GM18517 (cell line): ENCODE measurements around the gene PRMT3.
A peak's percentile ranks its signal among the peaks of the same experiment; 100 is the strongest.
"Not testable (repeated sequence)": the region's sequence is repeated elsewhere in the genome, so short reads cannot be mapped to it uniquely, and the experiment has no call there.

Experiments used
- ATAC-seq: cut with Tn5 transposase; IDR thresholded peaks from one replicate; pipeline ENCODE4 v1.9.1; 2021; ENCODE audit warnings: mild to moderate bottlenecking, moderate library complexity; ENCODE audit not compliant: unreplicated experiment

The PRMT3 gene

DNA sequence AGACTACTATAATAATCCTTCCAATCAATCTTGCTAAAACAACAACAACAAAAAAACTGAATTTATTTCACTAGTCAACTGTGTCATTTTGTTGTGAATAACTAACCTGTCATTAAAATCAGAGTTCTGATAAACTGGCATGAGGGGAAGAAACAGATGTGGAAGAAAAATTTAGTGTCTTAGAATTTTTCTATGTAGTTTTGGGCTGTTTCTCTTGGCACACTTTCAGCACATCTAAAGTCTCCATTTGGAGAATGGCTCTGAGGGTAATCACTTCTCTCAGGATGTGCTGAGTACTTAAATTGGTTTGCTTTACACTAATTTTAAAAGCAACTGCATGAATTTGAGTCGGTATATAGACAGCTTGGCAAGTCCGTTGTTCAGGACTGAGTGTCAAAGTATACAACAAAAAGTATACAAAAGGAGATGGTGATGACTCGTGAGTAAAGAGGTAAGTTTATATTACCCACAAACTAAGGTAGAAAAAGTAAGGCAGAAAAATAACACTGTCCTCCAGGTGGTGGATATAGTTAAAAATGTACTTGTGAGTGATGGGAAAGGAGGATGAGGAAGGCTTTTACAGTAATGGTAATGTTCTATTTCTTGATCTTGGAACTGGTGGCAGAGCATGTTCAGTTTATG is 13.8 kb upstream of the PRMT3 start:
- no peak for ATAC-seq

GRCh38 chr11:20374741-20375300 is 12.7 kb upstream of the PRMT3 start:
- ATAC-seq = no peak

GRCh38 chr11:20376162-20376730 is 11.3 kb upstream of the PRMT3 start:
- ATAC-seq = no peak

- ATAC-seq = not testable (repeated sequence)
These were observed 1.5 kb upstream of the PRMT3 start for GRCh38 chr11:20385996-20386395.

GRCh38 chr11:20388096-20389055 is 860 bp downstream of the PRMT3 start:
- peak; percentile 28 for ATAC-seq

DNA sequence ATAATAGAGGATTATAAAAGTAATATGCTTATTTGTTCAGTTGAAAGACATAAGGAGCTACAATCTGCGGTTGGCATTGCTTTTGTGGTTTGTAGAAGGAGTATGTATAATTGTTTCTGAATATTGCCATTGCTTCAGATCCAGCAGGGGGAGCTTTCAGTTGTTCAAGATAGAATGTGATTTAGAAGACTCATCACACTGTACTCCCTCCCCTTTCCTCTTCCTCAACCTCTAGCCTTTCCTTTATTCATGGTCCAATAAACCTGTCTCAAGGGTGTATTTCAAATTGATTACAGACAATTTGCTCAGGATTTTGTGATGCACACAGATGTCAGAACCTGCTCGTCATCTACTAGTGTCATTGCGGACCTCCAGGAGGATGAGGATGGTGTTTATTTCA is 9.8 kb downstream of the PRMT3 start:
- peak; percentile 85 for ATAC-seq

GRCh38 chr11:20399498-20399897 is 12.0 kb downstream of the PRMT3 start:
- no peak for ATAC-seq

GRCh38 chr11:20403059-20403458 is 15.5 kb downstream of the PRMT3 start:
- ATAC-seq = no peak

DNA sequence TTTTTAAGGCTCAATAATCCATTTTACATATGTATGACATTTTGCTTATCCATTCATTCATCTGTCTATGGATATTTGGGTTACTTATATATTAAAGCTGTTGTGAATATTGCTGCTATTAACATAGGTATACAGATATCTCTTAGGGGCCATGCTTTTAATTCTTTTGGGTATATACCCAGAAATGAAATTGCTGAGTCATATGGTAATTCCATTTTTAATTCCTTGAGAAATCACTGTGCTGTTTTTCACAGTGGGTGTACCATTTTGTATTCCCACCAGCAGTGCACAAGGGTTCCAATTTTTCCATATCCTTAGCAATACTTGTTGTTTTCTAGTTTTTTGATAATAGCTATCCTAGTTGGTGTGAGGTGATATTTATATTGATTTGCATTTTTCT is 19.0 kb downstream of the PRMT3 start:
- ATAC-seq = no peak

- no peak for ATAC-seq
These were observed 19.8 kb downstream of the PRMT3 start for GRCh38 chr11:20407344-20407743.

GRCh38 chr11:20415432-20415831 is 27.9 kb downstream of the PRMT3 start:
- no peak for ATAC-seq

DNA sequence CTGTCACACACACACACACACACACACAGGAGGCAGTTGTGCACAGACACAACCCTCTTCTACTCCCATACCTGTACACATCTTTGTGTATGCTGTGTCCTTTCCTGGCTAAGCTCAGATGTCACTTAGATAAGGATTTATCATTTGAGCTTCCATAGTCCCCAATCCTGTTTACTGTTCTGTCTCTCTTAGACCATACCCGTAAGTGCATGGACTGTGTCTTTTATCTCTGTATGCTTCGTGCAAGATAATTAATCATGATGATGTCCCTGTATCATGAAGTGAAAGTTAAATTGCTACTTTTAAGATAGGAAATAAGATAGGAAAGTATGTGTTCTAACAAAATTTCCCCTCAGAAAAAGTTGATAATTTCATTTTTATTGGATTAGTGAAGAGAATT is 30.3 kb downstream of the PRMT3 start:
- no peak for ATAC-seq

DNA sequence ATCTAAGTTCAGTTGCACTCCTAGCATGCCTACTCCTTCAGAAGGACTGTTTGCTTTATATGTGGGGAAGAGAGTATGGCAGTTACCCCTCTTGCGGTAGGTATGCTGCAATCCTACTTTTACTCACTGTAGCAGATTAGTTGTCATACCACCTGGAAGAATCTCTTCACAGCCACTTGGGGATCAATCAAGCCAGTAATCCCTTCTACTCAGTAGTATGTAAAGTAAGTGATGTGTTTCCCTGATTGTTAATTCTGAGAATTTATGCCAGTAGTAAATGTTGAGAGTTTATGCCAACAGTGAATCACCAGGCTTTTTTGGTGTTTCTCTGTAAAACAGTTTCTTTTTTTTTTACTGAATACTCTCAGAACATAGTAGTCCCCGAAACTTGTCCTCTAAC is 34.4 kb downstream of the PRMT3 start:
- no peak for ATAC-seq

DNA sequence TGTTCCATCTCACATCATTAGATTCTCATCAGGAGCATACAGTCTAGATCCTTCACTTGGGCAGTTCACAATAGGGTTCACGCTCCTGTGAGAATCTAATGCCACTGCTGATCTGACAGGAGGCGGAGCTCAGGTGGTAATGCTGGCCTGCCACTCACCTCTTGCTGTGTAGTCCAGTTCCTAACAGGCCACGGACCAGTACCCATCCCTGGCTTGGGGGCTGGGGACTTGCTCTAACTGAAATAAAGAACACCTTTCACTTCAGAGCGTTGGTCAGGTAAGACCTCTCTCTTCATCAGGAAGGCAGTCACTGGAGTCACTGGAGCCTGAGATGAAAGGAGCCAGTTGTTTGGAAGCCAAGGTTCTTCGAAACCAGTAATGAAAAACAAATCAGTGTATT is 41.7 kb downstream of the PRMT3 start:
- ATAC-seq = no peak

- no peak for ATAC-seq
These were observed 51.1 kb downstream of the PRMT3 start for GRCh38 chr11:20438637-20439036.

- ATAC-seq = no peak
These were observed 56.1 kb downstream of the PRMT3 start for GRCh38 chr11:20443596-20443995.

GRCh38 chr11:20444535-20444934 is 57.0 kb downstream of the PRMT3 start:
- no peak for ATAC-seq

DNA sequence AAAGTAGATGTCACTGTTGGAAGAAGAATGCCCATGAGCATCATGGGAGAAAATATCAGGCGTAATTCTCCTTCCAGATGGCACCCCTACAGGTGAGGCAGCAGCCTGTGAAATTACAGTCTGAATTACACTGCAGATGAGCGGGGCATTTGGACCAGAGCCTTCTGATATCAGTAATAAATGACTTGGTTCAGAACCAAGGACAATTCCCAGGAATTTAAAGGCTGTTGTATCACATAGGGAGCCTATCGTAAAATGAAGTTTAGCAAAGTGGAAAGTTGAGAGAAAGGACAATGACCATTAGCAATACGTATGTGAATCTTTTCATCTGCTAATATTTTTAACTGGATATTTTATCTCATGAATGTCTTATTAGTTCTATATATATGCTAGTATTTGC is 61.3 kb downstream of the PRMT3 start:
- ATAC-seq = no peak

DNA sequence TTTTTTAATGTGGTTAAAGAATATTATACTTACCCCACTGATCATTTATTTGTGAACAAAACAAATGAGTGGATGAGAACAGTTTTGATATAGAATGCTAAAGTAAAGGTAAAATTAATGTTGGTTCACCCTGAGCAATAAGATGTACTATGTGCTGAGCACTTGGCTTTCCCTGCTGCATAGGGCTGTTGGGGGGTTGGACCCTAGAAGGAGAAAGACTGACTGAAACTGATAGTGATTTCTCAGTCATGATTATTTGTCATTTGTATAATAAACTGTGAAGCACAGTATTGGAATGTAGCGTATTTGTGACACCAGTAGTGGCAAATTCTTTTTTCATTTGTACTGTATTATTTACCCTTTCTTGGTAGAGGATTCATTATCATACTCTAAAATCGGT is 63.3 kb downstream of the PRMT3 start:
- ATAC-seq = no peak

- ATAC-seq = no peak
These were observed 64.1 kb downstream of the PRMT3 start for GRCh38 chr11:20451568-20451967.

GRCh38 chr11:20452585-20452984 is 65.1 kb downstream of the PRMT3 start:
- no peak for ATAC-seq
